B cell (primary cell): ENCODE measurements around the gene PJA1. TPM values are rescaled to one million over a fixed set of nuclear protein-coding genes. Genes with fewer than 3 reads are reported as not detected.

Source experiments
- ATAC-seq: fragments of 200-7000 bp; cut with Tn5 transposase; one replicate; pipeline ENCODE4 v1.10.0; 2021; ENCODE audit warnings: low read depth, mild to moderate bottlenecking, moderate number of reproducible peaks, moderate library complexity
- CTCF ChIA-PET: fragments of 350-600 bp; sonication (Branson Sonifier 250); formaldehyde crosslinking; loops from one replicate; lab custom pipeline; 2021; ENCODE audit warnings: antibody characterized with exemption, inconsistent platforms; lab: Charles Lee
- POLR2A ChIA-PET: fragments of 350-600 bp; sonication (Branson Sonifier 250); formaldehyde crosslinking; loops from one replicate; lab custom pipeline; 2021; ENCODE audit warnings: antibody characterized with exemption; lab: Charles Lee
- DNase-seq: peaks from one replicate; pipeline ENCODE4 v3.0.0; 2013
- H2AFZ ChIP-seq: 2 replicates; pipeline ENCODE4 v1.6.1; 2012; ENCODE audit warnings: mild to moderate bottlenecking, low read depth, low read length; ENCODE audit not compliant: insufficient read depth, poor library complexity, severe bottlenecking
- H3K27ac ChIP-seq, 2 donors: 1 replicate in 1 of 2; 2 replicates in 1 of 2; pipeline ENCODE4 v1.5.1; 2012 to 2013; ENCODE audit warnings: low read length in 2 of 2, mild to moderate bottlenecking in 2 of 2, moderate library complexity in 1 of 2
- H3K27me3 ChIP-seq, 4 experiments: fragments of 200-600 bp in 1 of 4; sonication (generic) in 1 of 4; replicated peaks in 1 of 4; 1 replicate in 2 of 4; 2 replicates in 2 of 4; pipeline versions ENCODE4 v1.6.1 to v1.7.0; 2013 to 2016; ENCODE audit warnings: low read length in 3 of 4, mild to moderate bottlenecking in 2 of 4, mixed read lengths in 1 of 4, moderate library complexity in 1 of 4; ENCODE audit not compliant: insufficient read depth in 4 of 4, control insufficient read depth in 3 of 4; ENCODE audit errors: control extremely low read depth in 1 of 4
- H3K36me3 ChIP-seq, 2 experiments: replicated peaks in 1 of 2; 1 replicate in 1 of 2; 2 replicates in 1 of 2; pipeline versions ENCODE4 v1.6.1 to v1.7.1; 2013; ENCODE audit warnings: low read length in 1 of 2; ENCODE audit not compliant: insufficient read depth in 2 of 2, control insufficient read depth in 1 of 2; ENCODE audit errors: control extremely low read depth in 1 of 2, extremely low read depth in 1 of 2
- H3K4me1 ChIP-seq, 2 donors: fragments of 200-600 bp in 1 of 2; sonication (generic) in 1 of 2; 1 replicate in 1 of 2; 2 replicates in 1 of 2; pipeline versions ENCODE4 v1.5.1 to v1.6.1; 2013 to 2017; ENCODE audit warnings: low read length in 2 of 2; ENCODE audit not compliant: control insufficient read depth in 2 of 2, insufficient read depth in 2 of 2
- H3K4me2 ChIP-seq: replicated peaks from 2 replicates; pipeline ENCODE3; 2012; ENCODE audit warnings: mild to moderate bottlenecking, low read depth, low read length; ENCODE audit not compliant: poor library complexity, severe bottlenecking
- H3K4me3 ChIP-seq, 5 experiments: fragments of 200-600 bp in 1 of 5; sonication (generic) in 1 of 5; 1 replicate in 3 of 5; 2 replicates in 2 of 5; pipeline versions ENCODE4 v1.5.1 to v1.7.0; 2011 to 2016; ENCODE audit warnings: low read length in 4 of 5, mild to moderate bottlenecking in 4 of 5, low read depth in 2 of 5, control low read depth in 1 of 5, moderate library complexity in 1 of 5; ENCODE audit not compliant: insufficient read depth in 1 of 5; ENCODE audit errors: control extremely low read depth in 1 of 5, extremely low read depth in 1 of 5
- H3K79me2 ChIP-seq: fragments of 200-600 bp; sonication (generic); one replicate; pipeline ENCODE4 v1.6.0; 2016; ENCODE audit warnings: low read length; ENCODE audit not compliant: control insufficient read depth, insufficient read depth
- H3K9ac ChIP-seq: fragments of 200-600 bp; sonication (generic); 2 replicates; pipeline ENCODE4 v1.6.1; 2017; ENCODE audit warnings: mild to moderate bottlenecking, low read length, moderate library complexity
- H3K9me3 ChIP-seq, 3 donors: one replicate each; pipeline versions ENCODE4 v1.6.1 to v1.7.1; 2013; ENCODE audit warnings: low read length in 2 of 3; ENCODE audit not compliant: control insufficient read depth in 2 of 3, insufficient read depth in 1 of 3; ENCODE audit errors: control extremely low read depth in 1 of 3
- H4K20me1 ChIP-seq: 2 replicates; pipeline ENCODE4 v1.6.0; 2012; ENCODE audit warnings: mild to moderate bottlenecking, low read length; ENCODE audit not compliant: insufficient read depth, control insufficient read depth, poor library complexity, severe bottlenecking
- H3K27ac Mint-ChIP-seq: one replicate; pipeline ENCODE4 v1.8.0; 2021; ENCODE audit warnings: mixed read lengths
- H3K27me3 Mint-ChIP-seq: one replicate; pipeline ENCODE4 v1.8.0; 2021; ENCODE audit warnings: mixed read lengths
- H3K4me1 Mint-ChIP-seq: one replicate; pipeline ENCODE4 v1.8.0; 2021; ENCODE audit warnings: mixed read lengths
- H3K4me3 Mint-ChIP-seq: one replicate; pipeline ENCODE4 v1.8.0; 2021; ENCODE audit warnings: mixed read lengths
- H3K9me3 Mint-ChIP-seq: one replicate; pipeline ENCODE4 v1.8.0; 2022; ENCODE audit warnings: mixed read lengths; ENCODE audit not compliant: insufficient read depth
- CTCF ChIP-seq: fragments of 200-600 bp; IDR thresholded peaks from one replicate; pipeline ENCODE4 v1.8.0; 2022; ENCODE audit warnings: antibody characterized with exemption, mild to moderate bottlenecking
- EZH2 ChIP-seq: IDR thresholded peaks from 2 replicates; pipeline ENCODE4 v1.6.1; 2012; ENCODE audit warnings: borderline replicate concordance, low read depth, mild to moderate bottlenecking, moderate library complexity, low read length; ENCODE audit not compliant: insufficient read depth, poor library complexity, severe bottlenecking
- WGBS: methylation state at CpG from one replicate; pipeline ENCODE4 v1.1.5; 2013; ENCODE audit warnings: missing lambda C conversion rate; ENCODE audit not compliant: insufficient coverage; 5-methylcytosine and 5-hydroxymethylcytosine counted together
- intact Hi-C: fragments of 100-400 bp; cut with micrococcal nuclease; formaldehyde crosslinking; loops from one replicate; pipeline ENCODE4 v1.10.0; 2022
- polyA plus RNA-seq: library from polyadenylated mRNA; depleted of rRNA; stranded (reverse); fragments of >200 nt; gene quantifications from 2 replicates; pipeline ENCODE4 v1.2.3, GENCODE V29; 2012
- total RNA-seq, 2 donors: library from RNA; stranded (reverse); fragments of 120-200 nt in 1 of 2; gene quantifications; 1 replicate in 1 of 2; 2 replicates in 1 of 2; pipeline versions ENCODE4 v1.2.3 to v1.2.4, GENCODE V29; 2013 to 2022

Gene PJA1
- total and polyA plus RNA-seq, 2 donors (not counting 1 experiment from before 2014, with no cell fraction given): 17.7 to 21.3 TPM

- Histone ChIP-seq H3K4me3 (no peak overlapping the region), H3K9me3 (no peaks in the 10 kb centered on the region), H3K79me2 (no peaks in the 10 kb centered on the region), H3K27me3 (no peaks in the 10 kb centered on the region), H4K20me1 (no peaks in the 10 kb centered on the region), H3K4me2 (no peak overlapping the region), H3K4me1 (peaks cover 0 to 8% of the 10 kb centered on the region in 2 donors), H2AFZ (no peak overlapping the region), H3K36me3 (no peaks in the 10 kb centered on the region), H3K27ac (no peak overlapping the region), H3K9ac (no peak overlapping the region)
- H3K27ac Mint-ChIP-seq: no peak overlapping the region
- WGBS: 96% methylated on average over 5 of the region's 10 CpGs
- H3K4me3 Mint-ChIP-seq: no peak overlapping the region
- ChIA-PET POLR2A (no interaction called here), CTCF (no interaction called here)
- TF ChIP-seq EZH2: no peak
- no peak for TF ChIP-seq CTCF
- no peaks in the 10 kb centered on the region for H3K27me3 Mint-ChIP-seq
- no peak for ATAC-seq
- no peak for DNase-seq
- intact Hi-C loops: loop anchor here (10.0 kb wide), 1 partner anchor 973 kb away; the partner anchor contains the start of gene IGBP1
- no peaks in the 10 kb centered on the region for H3K9me3 Mint-ChIP-seq
- H3K4me1 Mint-ChIP-seq: peaks cover 16% of the 10 kb centered on the region
These were observed 3.9 kb downstream of the PJA1 start for GRCh38 chrX:69161371-69161770.

GRCh38 chrX:69158166-69158980, 6.9 kb downstream of the PJA1 start:
- Histone ChIP-seq H3K4me1 (no peaks in the 10 kb centered on the region), H3K4me3 (no peak overlapping the region), H3K36me3 (no peaks in the 10 kb centered on the region), H3K4me2 (no peak overlapping the region), H2AFZ (no peak overlapping the region), H3K9me3 (no peaks in the 10 kb centered on the region), H3K9ac (no peak overlapping the region), H3K27me3 (no peaks in the 10 kb centered on the region), H3K27ac (no peak overlapping the region), H3K79me2 (no peaks in the 10 kb centered on the region), H4K20me1 (no peaks in the 10 kb centered on the region)
- peak; percentile 33 for DNase-seq
- Mint-ChIP-seq H3K9me3 (no peaks in the 10 kb centered on the region), H3K27me3 (no peaks in the 10 kb centered on the region), H3K4me1 (peaks cover 4% of the 10 kb centered on the region), H3K4me3 (no peak overlapping the region), H3K27ac (no peak overlapping the region)
- no CpG with 5 or more reads among the region's 13 CpGs for WGBS
- intact Hi-C loops: loop anchor here (2.0 kb wide), 1 partner anchor 128 kb away; no protein-coding TSS in a partner anchor
- TF ChIP-seq CTCF (peak; percentile 44), EZH2 (no peak)
- peak; percentile 60 for ATAC-seq
- ChIA-PET POLR2A (no interaction called here), CTCF (interaction anchor here (1.0 to 1.4 kb wide), 3 partner anchors 12 to 64 kb away, joined by 3 to 4 read pairs (median 3); no protein-coding TSS in a partner anchor)
